GM19324 (cell line): ENCODE measurements around the gene TRIM43B.
A peak's percentile ranks its signal among the peaks of the same experiment; 100 is the strongest.
"Not testable (repeated sequence)": the region's sequence is repeated elsewhere in the genome, so short reads cannot be mapped to it uniquely, and the experiment has no call there.

ENCODE experiments used
- ATAC-seq: cut with Tn5 transposase; IDR thresholded peaks from one replicate; pipeline ENCODE4 v1.9.1; 2021; ENCODE audit warnings: mild to moderate bottlenecking, moderate library complexity; ENCODE audit not compliant: unreplicated experiment, low FRiP score

The TRIM43B gene

DNA sequence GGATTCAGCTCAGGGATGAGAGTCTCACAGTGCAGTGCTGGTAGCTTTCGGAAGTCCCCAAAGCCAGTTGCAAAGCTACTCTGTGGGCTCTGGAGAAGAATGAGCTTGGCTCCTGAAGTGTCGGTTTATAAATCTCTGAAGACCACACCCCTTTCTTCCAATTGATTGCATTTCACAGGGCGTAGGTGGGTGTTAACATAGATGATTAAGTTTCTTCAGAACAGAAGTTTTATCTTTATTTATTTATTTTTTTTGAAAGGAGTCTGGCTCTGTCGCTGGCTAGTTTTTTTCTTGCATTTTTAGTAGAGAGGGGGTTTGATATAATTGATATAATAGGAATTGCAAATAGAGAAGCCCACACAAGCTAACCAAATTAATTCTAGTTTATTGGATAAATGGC, at the start of gene TRIM43B:
TRIM43B (minus strand) TSS at position 101 of the 400 bp plus-strand sequence. CDS start 2,040 bp downstream, outside the sequence.
- not testable (repeated sequence) for ATAC-seq

- no peak for ATAC-seq
Measured at GRCh38 chr2:95531254-95531771, 46.8 kb upstream of the TRIM43B start.

GRCh38 chr2:95530734-95531133, 46.2 kb upstream of the TRIM43B start:
- ATAC-seq: no peak

- ATAC-seq: peak; percentile 89
Measured at GRCh38 chr2:95526360-95527341, 42.1 kb upstream of the TRIM43B start.

GRCh38 chr2:95525294-95526035, 40.9 kb upstream of the TRIM43B start:
- no peak for ATAC-seq

- no peak for ATAC-seq
Measured at GRCh38 chr2:95524195-95524594, 39.6 kb upstream of the TRIM43B start.

DNA sequence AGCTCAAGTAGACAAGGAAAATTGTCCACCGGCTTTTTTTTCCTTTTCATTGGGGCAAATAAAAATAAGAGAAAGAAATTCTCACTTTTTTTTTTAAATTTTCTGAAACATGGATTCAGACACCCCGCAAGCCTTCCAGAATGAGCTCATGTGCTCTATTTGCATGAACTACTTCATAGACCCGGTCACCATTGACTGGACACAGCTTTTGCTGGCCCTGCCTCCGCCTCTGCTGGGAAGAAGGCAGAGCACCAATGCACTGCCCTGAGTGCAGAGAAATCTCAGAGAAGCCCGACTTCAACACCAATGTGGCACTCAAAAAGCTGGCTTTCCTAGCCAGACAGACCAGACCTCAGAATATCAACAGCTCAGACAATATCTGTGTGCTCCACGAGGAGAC, 30.2 kb upstream of the TRIM43B start:
- no peak for ATAC-seq

- not testable (repeated sequence) for ATAC-seq
Measured at GRCh38 chr2:95514226-95514625, 29.7 kb upstream of the TRIM43B start.

DNA sequence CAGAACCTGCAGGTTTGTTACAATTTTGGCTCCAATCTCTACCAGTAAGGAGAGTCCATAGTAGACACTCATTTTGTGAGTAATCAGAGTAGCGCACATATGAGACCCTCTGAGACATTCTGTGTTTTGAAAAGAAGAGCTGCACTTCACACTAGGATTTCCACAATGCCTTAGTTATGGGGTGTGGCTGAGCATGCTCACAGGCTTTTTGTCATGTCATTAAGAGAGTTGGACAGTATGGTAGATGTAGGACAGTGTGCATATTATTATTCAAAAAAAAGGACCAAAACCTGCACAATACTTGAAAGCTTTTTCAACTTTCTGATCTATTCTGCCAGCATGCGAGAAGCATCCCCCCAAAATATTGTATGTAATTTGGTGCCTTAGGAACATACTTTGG, 24.9 kb upstream of the TRIM43B start:
- ATAC-seq: no peak

DNA sequence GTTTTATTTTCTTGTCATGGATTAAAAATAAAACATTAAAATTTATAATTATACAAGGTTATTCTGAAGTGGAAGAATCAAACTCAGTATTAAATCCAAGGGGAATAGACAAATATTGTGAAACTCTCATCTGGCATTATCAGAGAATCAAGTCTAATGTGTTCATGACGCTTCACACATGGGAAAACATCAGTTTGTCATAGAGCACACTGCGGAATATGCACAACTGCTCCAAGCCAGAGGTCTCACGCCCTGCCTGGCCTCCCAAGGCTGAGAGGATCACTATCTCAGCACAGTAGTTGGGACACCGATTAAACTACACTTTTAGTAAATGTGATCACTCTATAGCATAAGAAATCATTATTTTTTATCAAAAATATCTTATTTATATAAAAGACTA, 20.7 kb upstream of the TRIM43B start:
- no peak for ATAC-seq

DNA sequence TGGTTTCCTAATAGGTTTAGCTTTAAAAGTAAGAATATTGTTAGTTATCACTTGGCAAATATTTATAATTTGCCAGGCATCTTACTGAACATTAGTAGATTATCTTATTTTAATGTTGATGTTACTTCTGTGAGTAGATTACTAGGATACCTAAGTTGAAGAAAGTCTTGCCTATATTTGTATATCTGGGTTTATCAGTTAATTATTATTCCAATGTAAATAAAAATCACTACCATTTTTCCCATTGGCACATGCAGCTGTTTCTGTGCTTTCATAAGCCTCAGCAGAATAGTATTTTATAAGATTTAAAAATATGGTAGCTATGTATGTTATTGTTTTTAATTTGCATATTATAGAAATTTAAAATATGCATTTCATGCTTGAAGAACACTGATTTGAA, 16.3 kb upstream of the TRIM43B start:
- ATAC-seq: no peak

DNA sequence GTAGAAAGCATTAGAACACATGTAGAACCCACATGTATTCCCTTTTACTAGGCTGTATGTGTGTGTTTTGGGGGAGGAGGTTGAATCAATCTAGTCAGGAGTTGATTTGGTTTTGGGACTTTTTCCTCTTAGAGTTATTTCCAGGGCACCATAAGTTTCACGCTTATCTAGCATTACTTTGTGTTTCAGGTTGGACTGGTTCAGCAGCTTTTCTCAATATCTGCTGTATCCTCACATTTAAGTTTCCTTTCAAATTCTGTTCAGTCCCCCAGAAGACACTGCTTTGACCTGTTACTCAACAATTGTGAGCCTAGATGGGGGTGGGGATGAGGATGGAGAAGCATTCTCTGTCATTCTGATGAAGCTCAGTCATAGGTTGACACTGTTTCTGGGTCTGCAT, 7.5 kb upstream of the TRIM43B start:
- not testable (repeated sequence) for ATAC-seq

GRCh38 chr2:95475025-95475424, 9.5 kb downstream of the TRIM43B start:
- not testable (repeated sequence) for ATAC-seq

- ATAC-seq: not testable (repeated sequence)
Measured at GRCh38 chr2:95467984-95468383, 16.6 kb downstream of the TRIM43B start.

GRCh38 chr2:95466572-95466971, 18.0 kb downstream of the TRIM43B start:
- ATAC-seq: not testable (repeated sequence)

DNA sequence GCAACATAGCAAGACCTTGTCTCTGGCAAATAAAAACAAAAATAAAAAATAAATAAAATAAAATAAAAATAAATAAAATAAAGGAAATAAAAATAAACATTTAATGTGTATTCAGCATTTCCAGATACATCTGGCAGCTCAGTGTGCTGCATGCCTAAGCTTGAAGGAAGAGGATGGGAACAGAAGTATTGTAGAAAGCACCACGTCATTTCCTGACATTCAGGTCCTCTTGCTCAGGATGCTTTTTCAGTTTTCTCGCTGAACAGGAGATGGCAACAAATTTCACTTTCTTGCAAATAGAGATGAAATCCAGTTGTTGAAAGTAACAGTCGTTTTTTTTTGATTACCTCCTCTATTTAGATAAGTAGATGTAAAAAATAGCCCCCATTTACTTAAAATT, 21.3 kb downstream of the TRIM43B start:
- ATAC-seq: not testable (repeated sequence)

DNA sequence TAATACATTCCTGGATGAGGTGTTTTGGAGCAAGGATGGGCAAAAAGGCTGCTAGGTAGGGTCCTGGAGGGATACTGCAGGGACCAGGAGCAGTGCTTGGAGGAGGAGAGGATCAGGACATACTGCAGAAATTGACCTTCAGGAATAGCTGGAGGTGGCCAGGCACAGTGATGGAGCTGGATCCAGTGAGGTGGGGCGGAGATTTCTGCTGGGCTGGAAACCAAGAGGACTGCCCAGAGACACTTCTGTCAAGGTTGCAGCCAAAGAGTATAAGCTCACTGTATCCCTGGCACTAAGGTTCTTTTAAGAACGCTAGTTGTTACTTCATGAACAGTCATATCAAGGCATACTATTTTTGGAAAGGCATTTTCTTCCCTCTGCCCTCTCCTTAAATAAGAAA, 39.2 kb downstream of the TRIM43B start:
- not testable (repeated sequence) for ATAC-seq

- not testable (repeated sequence) for ATAC-seq
Measured at GRCh38 chr2:95442474-95443099, 42.0 kb downstream of the TRIM43B start.

DNA sequence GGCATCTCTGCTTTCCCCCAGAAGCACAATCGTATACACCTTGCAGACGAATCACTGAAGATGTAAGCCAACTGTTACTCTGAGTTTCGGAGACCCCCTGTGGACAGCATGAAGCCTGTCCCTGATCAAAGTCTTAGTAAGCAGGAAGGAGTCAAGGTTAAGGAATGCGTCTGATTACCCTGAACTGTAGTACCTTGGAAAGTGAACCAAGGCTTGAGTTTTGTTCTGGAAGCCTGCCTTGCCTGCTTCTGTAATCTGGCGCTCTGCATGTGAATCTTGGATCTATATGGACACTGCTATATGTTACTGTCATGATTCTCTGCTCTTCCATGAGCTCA, 48.7 kb downstream of the TRIM43B start:
- ATAC-seq: not testable (repeated sequence)

GRCh38 chr2:95435162-95435871, 49.2 kb downstream of the TRIM43B start:
- ATAC-seq: not testable (repeated sequence)
